Measurements from ENCODE around the gene TUBG2.

Gene TUBG2

DNA sequence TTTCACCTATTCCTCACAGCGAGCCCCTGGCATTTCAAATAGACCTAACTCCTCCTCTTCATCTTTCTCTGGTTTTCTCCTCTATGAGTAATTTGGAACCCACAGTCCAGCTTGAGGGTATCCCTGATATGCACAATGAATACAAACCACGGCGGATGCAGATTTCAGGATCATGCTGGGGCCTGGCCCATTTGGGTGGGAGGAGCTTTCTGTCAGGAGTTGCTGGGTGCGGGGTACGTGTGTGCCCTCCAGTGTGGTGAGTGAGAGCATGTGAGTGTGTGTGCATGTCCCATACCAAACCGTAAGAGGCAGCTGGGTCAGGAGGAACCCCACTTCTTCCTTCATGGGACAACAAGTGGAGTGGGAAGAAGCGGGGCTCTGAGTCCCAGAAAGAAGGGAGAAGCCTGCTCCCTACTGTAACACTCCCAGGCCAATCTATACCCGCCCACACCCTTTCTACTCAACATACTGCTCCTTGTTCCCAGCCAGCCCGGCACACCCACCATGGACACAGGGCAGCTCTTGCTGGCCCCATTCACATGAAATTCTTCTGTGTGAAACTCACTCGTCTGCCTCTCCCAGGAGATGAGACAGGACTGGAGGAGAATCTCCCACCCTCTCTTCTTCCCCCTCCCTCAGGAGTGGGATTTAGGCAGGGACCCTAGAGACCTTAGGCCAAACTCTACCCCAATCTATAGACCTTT lies 41.7 kb downstream of the TUBG2 start:
- DNase-seq = no peak

DNA sequence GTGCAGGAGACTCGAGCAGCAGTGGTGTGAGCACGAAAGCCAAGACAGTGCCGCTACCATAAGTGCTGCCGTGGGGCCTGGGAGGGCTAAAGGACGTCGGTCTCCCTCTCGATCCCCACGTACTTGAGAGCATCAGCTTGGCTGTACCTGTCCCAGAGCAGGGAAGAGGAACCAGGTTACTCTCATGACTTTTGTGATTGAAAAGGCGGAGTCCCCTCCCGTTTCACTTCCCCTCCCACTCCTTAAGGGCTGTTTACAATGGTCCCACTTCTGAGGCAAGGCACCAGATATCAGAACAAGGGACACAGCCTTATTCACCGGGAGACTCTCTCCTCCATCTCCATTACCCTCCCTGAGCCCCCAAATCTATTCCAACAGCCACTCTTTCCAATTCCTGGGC lies 43.4 kb downstream of the TUBG2 start:
- DNase-seq = no peak

DNA sequence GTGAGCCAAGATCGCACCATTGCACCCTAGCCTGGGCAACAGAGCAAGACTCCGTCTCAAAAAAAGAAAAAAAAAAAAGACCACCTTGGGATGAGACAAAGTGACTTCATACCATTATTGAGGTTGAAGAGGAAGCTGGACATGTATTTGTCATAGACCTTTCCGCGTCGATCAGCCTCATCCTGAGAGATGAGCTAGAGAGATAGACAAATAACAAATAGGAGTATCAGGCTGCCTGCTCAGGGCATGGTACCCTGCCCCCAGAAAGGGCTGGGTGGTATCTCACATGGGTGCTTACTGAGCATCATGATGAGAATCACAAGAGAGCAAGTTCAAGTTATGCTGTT lies 45.4 kb downstream of the TUBG2 start:
- no peak for DNase-seq

DNA sequence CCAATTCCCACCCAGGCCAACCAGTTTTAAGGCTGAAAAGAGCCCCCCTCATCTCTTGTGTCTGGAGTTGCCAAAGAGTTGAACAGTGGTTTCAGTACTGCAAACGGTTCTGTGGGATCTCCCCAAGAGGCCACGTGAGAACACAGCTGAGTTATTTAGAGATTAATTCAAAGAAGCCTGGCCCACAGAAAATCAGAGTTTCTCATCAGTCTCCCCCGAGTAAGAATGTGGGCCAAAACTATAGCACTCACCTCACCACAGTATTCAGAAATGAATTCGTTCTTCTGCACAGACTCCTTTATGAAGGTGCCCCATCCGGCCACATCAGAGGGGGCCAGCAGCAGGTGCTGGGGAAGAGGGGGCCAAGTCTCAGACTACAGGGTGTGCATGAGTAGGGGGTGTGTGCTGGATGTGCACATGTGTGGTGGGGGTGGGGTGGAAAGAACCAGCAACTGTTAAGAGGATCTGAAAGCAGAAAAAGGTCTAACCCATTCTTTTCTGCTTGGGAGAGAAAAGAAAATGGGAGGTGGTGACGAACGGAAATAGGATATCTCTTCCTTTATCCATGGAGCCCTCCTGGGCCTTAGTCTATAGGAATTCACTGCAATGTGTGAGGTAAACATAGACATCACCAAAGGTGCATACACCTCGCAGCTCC lies 45.9 kb downstream of the TUBG2 start:
- DNase-seq = no peak

DNA sequence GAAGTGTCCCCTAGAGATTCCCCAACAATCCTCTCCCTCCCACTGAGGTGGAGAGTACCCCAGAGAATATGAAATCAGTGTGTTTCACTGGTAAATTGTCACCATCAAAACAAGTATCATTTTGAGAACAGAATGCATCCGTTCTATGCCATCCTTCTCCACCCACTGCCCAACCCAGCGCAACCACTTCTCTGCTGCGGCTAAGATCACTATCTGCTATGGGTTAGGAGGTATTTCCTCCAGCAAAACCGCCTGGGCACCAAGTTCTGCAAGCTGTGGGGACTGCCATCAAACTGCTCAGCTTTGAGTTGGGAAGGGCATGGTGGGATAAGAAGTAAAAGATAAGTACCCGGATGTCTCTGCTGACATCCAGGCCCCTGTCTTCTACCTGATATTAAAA lies 47.6 kb downstream of the TUBG2 start:
- DNase-seq = no peak

DNA sequence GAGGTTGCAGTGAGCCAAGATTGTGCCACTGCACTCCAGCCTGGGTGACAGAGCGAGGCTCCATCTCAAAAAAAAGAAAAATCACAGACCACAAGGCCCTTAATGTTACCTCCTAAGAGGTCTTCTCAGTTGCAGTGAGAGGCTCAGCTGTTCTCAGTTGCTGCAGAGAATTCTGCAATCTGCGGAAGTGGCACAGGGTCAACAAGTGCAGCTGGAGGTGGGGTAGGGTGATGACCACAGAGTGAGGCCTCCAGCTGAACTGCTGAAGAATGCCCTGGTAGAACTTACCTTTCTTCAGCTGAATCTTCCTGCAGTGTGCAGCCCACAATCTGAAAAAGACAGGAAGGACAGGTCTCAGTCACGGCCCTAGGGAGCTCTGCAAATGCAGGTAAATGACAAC lies 49.5 kb downstream of the TUBG2 start:
- no peak for DNase-seq

DNA sequence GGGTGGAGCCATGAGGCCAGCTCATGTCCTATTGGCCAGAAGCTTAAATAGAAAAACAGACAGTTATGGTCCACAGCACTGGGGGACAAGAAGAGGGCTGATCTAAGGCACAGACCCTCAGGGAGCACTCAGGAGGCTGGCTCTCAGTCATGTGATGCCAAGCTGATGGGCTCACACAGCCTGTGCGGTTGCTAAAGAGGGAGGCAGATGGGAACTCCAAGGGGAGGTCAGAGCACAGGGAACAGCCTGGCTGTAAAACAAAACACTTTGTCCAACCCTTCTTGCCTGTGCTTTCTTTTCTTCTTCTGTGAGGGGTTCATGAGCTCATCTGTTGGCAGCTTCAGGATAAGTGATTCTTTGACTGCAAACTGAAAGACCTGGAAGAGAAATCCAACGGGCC lies 50.5 kb downstream of the TUBG2 start:
- DNase-seq = no peak

Data from NCI-H524 treated with DMSO at 0.1 percent for 48 hours (cell line).